A204.1 (cell line): ENCODE results near the gene PREPL.

Source experiments
- FAIRE-seq: peaks from 2 replicates; lab custom pipeline; 2012; peaks lifted over from hg19 to GRCh38; lab: Jason Lieb, UNC

PREPL gene

DNA sequence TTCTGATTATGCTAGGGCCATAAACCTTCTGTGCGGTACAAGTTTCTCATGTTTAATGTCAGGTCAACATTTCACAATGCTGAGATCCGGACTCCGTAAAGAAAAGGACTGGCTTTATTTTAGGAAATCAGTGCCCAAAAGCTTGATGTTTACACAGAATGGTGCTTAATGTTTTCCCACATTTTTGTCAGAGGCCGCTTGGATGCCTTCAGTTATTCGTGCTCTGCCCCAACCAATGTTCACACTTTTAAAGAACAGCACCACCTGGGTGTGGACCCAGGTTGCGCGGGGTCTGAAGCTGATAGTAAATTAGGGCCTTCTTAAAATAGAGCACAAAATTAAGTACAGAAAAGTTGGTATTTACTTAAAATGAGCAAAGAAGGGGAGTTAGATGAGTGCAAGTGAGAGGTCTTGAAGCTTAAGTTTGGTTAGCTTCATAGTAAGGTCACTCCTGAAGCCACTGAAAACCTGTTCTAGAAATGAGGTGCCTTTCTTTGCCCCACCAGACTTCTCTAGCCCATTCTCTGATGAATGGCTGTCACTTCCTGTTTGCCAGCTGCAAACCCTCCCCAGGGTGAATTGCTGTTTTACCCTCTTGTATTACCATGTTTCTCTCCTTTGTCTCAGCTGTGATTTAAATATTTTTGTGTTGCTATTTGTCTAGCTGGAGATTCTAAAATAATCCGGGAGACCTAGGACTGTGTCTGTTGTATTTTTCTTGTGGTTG lies 65.5 kb downstream of the PREPL start:
- FAIRE-seq: no peak

DNA sequence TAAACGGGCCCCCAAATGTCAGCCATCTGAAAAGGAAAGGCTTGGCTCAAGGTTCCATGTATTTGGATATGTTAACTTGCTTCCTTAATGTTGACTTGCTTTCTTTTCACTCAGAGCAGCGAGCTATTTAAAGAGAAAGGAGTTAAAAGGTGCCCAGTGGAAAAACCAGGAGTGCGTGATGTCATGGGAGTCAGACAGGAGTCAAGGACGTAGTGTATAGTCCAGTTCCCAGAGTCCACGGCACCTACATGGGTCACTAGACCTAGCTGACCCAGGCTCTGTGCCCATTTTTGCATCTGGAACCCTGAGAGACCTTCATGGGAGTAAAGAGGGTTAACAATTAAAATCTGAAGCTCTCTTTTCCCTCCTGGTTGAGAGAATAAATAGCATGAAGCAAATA lies 66.2 kb downstream of the PREPL start:
- no peak for FAIRE-seq

DNA sequence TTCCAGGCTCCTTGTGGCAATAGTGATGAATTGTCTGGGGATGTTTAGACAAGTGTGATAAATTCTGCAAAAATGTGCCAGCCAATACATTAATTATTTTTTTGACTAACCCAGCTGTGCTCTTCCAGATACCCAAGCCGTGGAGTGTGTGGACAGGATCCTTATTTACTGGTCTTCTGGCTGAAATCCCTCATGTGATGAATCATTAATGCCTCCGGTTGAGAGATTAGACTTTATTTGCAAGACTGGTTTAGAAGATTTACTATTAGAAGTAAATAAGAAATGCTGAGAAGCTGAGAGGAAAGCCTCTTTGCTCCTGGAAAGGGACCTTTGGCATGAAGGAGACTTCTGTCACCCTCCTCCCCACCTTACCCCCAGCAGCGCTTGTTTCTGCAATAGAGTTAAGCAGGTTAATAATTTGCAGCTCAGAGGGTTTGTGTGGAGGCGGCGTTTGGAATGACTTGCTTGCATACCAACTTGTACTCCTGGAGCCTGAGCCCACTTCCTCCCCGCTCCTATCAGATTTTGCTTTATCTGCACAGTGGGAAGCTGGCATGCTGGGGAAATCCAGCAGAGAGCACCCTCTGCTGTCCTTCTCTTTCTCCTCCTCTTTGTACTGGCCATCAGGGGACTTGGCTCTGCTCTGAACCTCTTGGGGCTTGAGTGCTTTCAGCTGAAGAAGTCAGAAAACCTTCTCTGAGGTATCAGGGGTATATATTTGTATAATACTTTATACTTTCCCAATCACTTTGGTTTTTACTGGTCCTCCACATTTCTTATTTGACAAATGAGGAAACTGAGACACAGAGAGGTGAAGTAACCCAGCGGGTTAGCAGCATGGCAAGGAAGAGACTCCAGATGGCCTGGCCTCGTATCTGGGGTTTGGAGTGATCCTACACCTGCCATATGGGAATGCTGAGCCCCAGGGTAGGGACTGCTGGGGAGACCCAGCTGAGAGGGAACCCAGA lies 69.7 kb downstream of the PREPL start:
- no peak for FAIRE-seq

DNA sequence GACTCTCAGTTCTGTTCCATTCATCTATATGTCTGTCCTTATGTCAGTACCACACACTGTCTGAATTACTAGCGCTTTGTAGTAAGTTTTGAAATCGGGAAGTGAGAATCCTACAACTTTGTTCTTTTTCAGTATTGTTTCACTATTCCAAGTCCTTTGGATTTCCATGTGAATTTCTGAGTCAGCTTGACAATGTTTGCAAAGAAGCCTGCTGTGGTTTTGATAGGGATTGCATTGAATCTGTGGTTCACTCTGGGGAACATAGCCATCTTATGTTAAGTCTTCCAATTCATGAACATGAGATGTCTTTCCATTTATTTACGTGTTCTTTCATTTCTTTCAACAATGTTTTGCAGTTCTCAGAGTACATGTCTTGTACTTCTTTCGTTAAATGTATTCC lies 71.0 kb downstream of the PREPL start:
- no peak for FAIRE-seq

DNA sequence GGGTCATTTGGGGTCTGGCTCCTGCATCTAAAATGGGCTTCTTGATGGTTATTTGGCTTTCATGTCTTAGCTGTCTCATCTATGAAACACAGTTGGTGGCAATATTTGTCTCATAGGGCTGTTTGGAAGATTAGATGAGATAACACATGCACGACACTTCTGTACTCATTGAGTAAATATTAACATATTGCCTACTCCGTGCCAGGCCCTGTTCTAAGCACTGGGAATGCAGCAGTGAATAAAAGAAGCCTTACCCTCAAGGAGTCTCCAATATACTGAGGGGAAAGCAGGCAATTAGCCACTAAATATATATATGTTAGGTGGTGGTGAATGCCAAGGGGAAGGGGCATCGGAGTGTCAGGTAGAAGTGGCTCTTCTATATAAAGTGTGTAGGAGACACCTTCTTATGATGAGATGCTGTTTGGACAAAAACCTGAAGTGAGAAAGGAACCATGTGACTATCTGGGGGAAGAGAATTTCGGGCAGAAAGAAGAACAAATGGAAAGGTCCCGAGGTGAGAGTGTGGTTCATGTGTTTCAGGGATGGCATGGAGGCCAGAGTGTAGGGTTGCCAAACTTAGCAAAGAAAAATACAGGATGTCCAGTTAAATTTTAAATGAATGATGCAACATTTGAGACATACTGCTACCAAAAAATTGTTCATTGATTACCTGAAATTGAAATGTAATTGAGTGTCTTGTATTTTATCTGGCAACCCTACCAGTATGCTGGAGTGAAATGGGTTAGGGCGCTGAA lies 74.2 kb downstream of the PREPL start:
- FAIRE-seq: no peak

DNA sequence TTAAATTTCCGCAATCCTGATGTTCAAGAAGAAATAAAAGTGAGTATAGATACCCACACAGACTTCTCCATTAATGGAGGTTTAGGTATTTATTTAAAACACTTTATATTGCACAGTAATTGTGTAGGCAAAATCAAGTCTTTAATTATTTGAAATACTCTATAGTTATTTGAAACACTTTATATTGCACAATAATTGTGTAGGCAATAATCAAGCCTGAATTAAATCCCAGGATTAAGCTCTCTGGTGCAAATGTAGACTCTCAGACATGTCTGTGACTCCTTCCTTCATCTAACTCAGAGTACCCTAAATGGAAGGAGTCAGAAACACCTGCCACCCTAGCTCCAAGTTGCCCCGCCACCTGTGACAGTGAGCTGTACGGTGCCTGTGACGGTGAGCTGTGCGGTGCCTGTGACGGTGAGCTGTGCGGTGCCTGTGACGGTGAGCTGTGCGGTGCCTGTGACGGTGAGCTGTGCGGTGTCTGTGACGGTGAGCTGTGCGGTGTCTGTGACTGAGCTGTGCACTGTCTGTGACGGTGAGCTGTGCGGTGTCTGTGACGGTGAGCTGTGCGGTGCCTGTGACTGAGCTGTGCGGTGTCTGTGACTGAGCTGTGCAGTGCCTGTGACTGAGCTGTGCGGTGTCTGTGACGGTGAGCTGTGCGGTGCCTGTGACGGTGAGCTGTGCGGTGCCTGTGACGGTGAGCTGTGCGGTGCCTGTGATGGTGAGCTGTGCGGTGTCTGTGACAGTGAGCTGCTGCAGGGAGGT lies 75.0 kb downstream of the PREPL start:
- FAIRE-seq: no peak

DNA sequence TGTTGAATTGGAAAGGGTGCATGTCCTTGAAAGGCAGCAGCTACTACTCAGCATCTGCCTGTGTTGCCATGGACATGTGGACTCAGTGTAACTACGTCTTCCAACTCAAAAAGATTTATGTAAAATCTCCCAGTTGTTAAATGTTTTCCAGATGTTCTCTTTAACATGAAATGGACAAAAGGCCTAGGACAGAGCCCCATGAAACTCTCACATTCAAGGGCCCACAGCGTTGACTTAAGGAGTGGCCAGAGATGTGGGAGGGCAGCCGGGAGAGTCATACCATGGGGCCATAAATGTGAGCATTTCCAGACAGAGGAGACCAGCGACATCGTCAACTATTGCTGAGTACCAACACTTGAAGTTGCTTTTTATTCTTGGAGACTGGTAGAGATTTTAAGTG lies 76.1 kb downstream of the PREPL start:
- no peak for FAIRE-seq

DNA sequence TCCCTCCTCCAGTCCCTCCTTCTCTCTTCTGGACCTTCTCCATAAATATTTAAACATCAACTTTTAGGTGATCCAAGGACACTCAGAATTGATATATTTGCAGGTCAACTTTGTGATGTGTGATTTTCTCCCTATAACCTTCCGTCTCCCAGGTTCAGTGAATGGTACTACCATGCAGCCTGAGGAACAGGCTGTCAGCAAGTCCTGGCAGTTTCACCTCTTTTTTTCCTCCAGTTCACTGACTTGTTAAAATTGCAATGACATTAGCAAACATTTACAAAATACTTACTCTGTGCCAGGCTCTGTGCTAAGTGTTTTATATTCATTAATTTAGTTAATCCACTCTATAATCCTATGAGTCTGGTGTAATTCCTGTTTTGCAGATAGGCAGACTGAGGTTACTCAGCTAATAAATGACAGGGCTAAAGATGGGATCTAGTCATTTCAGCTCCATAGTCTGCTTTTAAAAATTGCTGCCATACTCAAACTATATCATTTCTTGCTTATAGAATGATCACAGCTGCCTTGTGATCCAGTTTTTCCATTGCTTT lies 78.1 kb downstream of the PREPL start:
- no peak for FAIRE-seq

DNA sequence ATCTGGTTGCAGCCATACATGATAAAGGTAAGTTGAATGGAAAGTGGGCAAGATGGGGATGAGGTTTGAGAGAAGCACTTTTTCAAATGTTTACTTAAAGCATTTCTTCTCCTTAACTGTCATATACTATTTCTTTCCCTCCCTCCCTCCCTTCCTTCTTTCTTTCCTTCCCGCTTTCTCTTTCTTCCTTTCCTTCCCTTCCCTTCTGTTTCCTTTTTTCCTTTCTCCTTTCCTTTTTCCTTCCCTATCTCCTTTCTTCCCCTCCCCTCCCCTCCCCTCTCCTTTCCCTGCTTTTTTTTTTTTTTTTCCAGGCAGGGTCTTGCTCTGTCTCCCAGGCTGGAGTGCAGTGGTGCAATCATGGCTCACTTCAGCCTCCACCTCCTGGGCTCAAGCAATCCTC lies 80.4 kb downstream of the PREPL start:
- FAIRE-seq: no peak

DNA sequence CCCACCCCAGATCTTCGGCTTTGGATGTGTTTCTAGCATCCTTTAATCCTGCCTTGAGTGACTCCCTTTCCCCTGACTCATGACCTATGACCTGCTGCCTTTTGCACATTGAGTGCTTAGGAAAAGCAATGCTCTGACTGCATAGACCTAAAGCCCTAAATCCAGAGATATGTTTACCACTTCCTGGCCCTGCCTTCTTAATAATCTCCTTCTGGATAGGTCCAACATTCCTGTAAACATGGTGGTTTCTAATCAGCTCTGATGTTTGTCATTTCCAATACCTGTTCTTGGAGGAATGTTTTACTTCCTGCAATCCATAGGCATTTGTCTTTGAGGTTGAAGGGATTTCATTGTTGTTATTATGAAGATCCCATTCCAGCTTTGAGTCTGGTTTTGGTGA lies 83.8 kb downstream of the PREPL start:
- FAIRE-seq: no peak

DNA sequence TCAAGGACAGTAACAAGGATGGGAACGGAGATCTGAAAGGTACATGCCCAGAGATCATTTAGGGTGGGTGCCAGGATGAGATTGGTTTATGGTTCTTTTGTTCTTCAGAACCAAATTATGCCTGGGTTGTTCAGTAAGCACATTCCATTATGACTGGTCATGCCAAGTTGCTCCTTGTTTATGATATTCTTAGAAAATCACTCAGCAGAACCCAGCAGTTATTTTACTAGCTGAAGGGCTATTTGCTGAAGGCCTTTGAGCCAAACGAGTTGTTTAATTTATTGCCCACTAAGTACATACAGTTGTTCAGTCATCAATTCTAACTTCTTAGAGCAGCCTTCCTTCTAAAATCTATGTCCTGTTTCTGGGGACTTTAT lies 85.4 kb downstream of the PREPL start:
- FAIRE-seq: no peak

DNA sequence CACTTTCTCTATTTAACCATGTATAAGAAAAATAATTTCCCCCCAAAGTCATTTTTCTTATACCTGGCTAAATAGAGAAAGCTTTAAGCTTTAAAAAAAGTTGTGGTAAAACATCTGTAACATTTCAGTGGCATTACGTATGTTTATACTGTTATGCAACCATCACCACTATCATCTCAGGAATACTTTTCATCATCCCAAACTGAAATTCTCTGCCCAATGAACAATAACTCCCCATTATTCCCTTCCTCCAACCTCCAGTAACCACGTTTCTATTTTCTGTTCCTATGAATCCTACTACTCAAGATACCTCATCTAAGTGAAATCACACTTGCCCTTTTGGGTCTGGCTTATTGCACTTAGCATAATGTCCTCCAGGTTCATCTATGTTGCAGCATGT lies 87.7 kb downstream of the PREPL start:
- FAIRE-seq: no peak

DNA sequence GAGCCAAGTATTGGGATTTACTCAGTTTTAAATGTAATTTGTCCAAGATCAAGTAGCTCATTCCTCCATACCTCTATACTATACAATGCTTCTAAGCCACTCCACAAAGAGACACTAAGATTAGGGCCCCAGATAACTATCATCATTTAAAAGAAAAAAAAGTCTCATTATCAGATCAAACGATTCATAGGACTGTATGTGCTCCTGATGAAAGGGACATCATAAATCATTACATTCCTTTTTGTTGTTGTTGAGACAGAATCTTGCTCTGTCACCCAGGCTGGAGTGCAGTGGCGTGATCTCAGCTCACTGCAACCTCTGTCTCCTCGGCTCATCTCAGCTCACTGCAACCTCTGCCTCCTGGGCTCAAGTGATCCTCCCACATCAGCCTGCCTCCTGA lies 88.2 kb downstream of the PREPL start:
- no peak for FAIRE-seq

DNA sequence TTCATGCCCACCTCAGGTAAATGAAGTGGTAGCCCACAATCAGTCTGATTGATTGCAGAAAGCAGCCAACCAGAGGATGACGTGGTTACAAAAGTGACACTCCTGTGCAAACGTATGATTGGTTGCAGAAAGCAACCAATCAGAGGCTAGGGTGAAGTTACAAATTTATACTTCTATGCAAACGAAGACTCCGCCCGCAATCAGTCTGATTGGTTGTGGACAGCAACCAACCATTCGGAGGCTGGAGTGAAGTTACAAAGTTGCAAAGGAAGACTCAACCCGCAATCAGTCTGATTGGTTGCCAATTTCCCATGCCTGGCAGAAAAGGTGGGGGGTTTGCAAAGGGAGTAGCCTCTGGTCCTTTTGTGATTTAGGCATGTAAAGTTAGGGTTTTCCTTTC lies 90.0 kb downstream of the PREPL start:
- FAIRE-seq: no peak

DNA sequence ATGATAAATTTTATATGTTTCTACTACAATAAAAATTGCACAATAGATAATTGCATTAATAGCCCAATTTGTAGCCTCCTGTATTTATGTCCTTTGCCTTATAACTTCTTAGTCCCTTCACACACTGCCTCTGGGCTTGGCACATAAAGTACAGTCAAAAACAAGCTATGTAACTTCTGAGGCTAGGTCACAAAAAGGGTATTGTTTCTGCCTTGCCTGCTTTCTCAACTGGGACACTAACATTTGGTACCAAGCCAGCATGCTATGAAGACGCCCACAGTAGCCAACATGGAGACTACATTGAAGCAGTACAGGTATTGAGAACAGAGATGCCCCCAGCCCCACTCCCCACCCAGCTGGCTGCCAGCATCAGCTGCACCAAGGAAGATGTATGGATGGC lies 91.5 kb downstream of the PREPL start:
- no peak for FAIRE-seq

DNA sequence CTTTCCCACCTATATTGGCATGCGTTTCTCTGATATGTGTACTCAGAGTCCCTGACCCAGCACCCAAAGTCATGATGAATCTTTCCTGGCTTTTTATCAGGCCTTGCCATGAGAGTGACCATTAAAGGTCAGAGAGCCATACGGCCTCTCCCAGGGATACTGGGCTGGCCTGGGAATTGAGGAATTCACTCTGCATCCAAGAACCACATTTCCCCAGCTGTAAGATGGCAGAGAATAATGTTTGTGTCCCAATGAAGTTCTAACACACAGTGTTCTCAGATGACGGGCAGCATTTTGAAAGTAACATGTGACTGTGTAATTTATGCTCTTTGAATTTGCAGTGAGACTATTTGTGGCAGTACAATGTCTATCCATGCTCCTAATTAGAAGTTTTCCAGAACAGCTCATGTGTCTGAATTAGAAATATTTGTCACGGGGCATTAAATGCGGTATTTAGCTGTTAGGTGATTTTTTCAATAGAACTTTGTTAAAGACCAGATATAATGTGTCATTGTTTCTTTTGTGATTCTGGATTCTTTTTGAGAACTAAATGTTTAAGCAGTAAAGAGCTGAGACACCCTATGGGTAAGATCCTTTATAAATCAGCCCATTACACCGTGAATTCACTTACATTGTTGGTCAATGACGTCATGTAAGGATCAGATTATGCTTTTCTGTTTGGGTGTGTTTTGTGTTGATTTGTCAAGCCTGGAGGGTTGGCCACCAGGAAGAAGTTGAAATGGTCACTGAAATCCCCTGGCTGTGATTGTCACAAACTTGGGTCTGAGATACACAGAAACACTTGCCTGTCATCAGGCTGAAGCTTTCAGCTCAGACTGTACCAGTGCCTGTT lies 93.3 kb downstream of the PREPL start:
- FAIRE-seq: no peak
